Measurements from ENCODE around the gene TOR1AIP2. TPM values are rescaled to one million over a fixed set of nuclear protein-coding genes. Genes with fewer than 3 reads are reported as not detected.
"Not testable (repeated sequence)": the region's sequence is repeated elsewhere in the genome, so short reads cannot be mapped to it uniquely, and the experiment has no call there.

Gene TOR1AIP2
- total RNA-seq, 1 donor from 2014 or later = 83.2 TPM

- Mint-ChIP-seq H3K27ac (no peak overlapping the region), H3K36me3 (ENCODE audit: insufficient read depth) (no peaks in the 10 kb centered on the region), H3K27me3 (peaks cover 17% of the 10 kb centered on the region), H3K9me3 (ENCODE audit: low read depth) (no peaks in the 10 kb centered on the region), H3K4me1 (ENCODE audit: low read depth) (peaks cover 13% of the 10 kb centered on the region), H3K4me3 (ENCODE audit: low read depth) (no peak overlapping the region)
- TF ChIP-seq CTCF (IDR thresholded peaks at IDR 0.05; ENCODE audit: unreplicated experiment) = no peak
- no peak for DNase-seq (ENCODE audit: low spot score, unreplicated experiment)
These were observed 72.1 kb downstream of the TOR1AIP2 start for GRCh38 chr1:179805291-179806195.

- H3K4me3 Mint-ChIP-seq (ENCODE audit: low read depth); H3K9me3 Mint-ChIP-seq (ENCODE audit: low read depth); H3K27ac Mint-ChIP-seq; DNase-seq (ENCODE audit: low spot score, unreplicated experiment); H3K36me3 Mint-ChIP-seq (ENCODE audit: insufficient read depth): not testable (repeated sequence)
- Mint-ChIP-seq H3K4me1 (ENCODE audit: low read depth) (peaks cover 12% of the 10 kb centered on the region), H3K27me3 (peaks cover 11% of the 10 kb centered on the region)
These were observed 73.2 kb downstream of the TOR1AIP2 start for GRCh38 chr1:179804417-179804816.

GRCh38 chr1:179803918-179804317, 73.7 kb downstream of the TOR1AIP2 start:
- no peaks in the 10 kb centered on the region for H3K36me3 Mint-ChIP-seq (ENCODE audit: insufficient read depth)
- no peak overlapping the region for H3K4me3 Mint-ChIP-seq (ENCODE audit: low read depth)
- no peak for TF ChIP-seq CTCF (IDR thresholded peaks at IDR 0.05; ENCODE audit: unreplicated experiment)
- no peaks in the 10 kb centered on the region for H3K9me3 Mint-ChIP-seq (ENCODE audit: low read depth)
- peaks cover 12% of the 10 kb centered on the region for H3K4me1 Mint-ChIP-seq (ENCODE audit: low read depth)
- H3K27me3 Mint-ChIP-seq = peaks cover 11% of the 10 kb centered on the region
- no peak overlapping the region for H3K27ac Mint-ChIP-seq
- DNase-seq (ENCODE audit: low spot score, unreplicated experiment) = no peak

- DNase-seq (ENCODE audit: low spot score, unreplicated experiment) = no peak
- Mint-ChIP-seq H3K27me3 (peaks cover 11% of the 10 kb centered on the region), H3K9me3 (ENCODE audit: low read depth) (no peaks in the 10 kb centered on the region), H3K4me3 (ENCODE audit: low read depth) (no peak overlapping the region), H3K27ac (no peak overlapping the region), H3K36me3 (ENCODE audit: insufficient read depth) (no peaks in the 10 kb centered on the region), H3K4me1 (ENCODE audit: low read depth) (peaks cover 9% of the 10 kb centered on the region)
- TF ChIP-seq CTCF (IDR thresholded peaks at IDR 0.05; ENCODE audit: unreplicated experiment) = no peak
These were observed 74.5 kb downstream of the TOR1AIP2 start for GRCh38 chr1:179803104-179803503.

GRCh38 chr1:179800481-179800880, 77.1 kb downstream of the TOR1AIP2 start:
- no peak overlapping the region for H3K27ac Mint-ChIP-seq

More at GRCh38 chr1:179800481-179800880, 77.1 kb downstream of the TOR1AIP2 start:
- DNase-seq (ENCODE audit: low spot score, unreplicated experiment) = no peak
- Mint-ChIP-seq H3K4me1 (ENCODE audit: low read depth) (peaks cover 2% of the 10 kb centered on the region), H3K4me3 (ENCODE audit: low read depth) (no peak overlapping the region), H3K27me3 (peaks cover 9% of the 10 kb centered on the region), H3K9me3 (ENCODE audit: low read depth) (no peaks in the 10 kb centered on the region), H3K36me3 (ENCODE audit: insufficient read depth) (no peaks in the 10 kb centered on the region)
- no peak for TF ChIP-seq CTCF (IDR thresholded peaks at IDR 0.05; ENCODE audit: unreplicated experiment)
